ENCODE results near the gene RALGPS1. TPM values are rescaled to one million over a fixed set of nuclear protein-coding genes. Genes with fewer than 3 reads are reported as not detected.
A peak's percentile ranks its signal among the peaks of the same experiment; 100 is the strongest.

RALGPS1 gene
- total and polyA plus RNA-seq, 2 donors (not counting 1 experiment from before 2014, with no cell fraction given) = 2.0 to 5.9 TPM

DNA sequence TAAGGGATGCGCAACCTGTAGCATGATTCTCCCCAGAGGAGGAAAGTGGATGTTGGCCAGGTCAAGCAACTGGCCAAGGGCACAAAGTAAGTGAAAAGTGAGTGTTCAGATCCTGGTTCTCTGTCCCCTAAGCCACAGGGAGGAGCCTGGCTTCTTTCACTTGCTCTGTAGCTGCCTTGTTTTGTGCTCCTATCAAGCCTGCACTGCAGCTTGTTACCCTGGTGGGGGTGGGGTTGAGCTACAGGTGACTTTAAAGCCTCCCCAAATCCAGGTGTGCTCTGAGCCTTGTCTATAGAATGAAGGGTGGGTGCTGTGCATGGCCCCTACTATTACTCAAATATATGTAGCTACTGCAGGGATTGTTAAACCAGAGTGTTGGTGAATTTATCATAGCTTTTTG, 32.9 kb downstream of the RALGPS1 start:
- Histone ChIP-seq H3K36me3 (ENCODE audit: control insufficient read depth, insufficient read depth, low read length) (no peaks in the 10 kb centered on the region), H2AFZ (ENCODE audit: low read length) (no peak overlapping the region), H4K20me1 (ENCODE audit: control insufficient read depth, extremely low read depth, insufficient read depth, low read length) (no peaks in the 10 kb centered on the region), H3K9me3 (ENCODE audit: control insufficient read depth, insufficient read depth, low read depth, low read length) (no peaks in the 10 kb centered on the region), H3K4me1 (ENCODE audit: control insufficient read depth, extremely low read depth, insufficient read depth, low read length) (peaks cover 5% of the 10 kb centered on the region), H3K4me3 (replicated peaks in 1 of 4; ENCODE audit: control extremely low read depth in 1 of 4, insufficient read depth in 1 of 4, low read depth in 3 of 4, low read length in 4 of 4) (no peak overlapping the region), H3K27ac (ENCODE audit: insufficient read depth, low read length) (no peak overlapping the region), H3K4me2 (ENCODE audit: extremely low read depth, insufficient read depth, low read length) (no peak overlapping the region), H3K9ac (ENCODE audit: insufficient read depth, low read length) (no peak overlapping the region), H3K79me2 (ENCODE audit: control insufficient read depth, insufficient read depth, low read length) (no peaks in the 10 kb centered on the region), H3K27me3 (ENCODE audit: control insufficient read depth, insufficient read depth, low read length) (peaks cover 3% of the 10 kb centered on the region)
- DNase-seq (ENCODE audit: low read depth in 2 of 2) = no peak
- no peak for TF ChIP-seq EZH2 (IDR thresholded peaks at IDR 0.05; ENCODE audit: low read length, missing control alignments)
- TF ChIP-seq CTCF (conservative IDR thresholded peaks at IDR 0.05 in 1 of 2, IDR thresholded peaks at IDR 0.05 in 1 of 2; ENCODE audit: low read depth in 1 of 2, low read length in 2 of 2) = peak in 1 of 2 donors; percentile 18

DNA sequence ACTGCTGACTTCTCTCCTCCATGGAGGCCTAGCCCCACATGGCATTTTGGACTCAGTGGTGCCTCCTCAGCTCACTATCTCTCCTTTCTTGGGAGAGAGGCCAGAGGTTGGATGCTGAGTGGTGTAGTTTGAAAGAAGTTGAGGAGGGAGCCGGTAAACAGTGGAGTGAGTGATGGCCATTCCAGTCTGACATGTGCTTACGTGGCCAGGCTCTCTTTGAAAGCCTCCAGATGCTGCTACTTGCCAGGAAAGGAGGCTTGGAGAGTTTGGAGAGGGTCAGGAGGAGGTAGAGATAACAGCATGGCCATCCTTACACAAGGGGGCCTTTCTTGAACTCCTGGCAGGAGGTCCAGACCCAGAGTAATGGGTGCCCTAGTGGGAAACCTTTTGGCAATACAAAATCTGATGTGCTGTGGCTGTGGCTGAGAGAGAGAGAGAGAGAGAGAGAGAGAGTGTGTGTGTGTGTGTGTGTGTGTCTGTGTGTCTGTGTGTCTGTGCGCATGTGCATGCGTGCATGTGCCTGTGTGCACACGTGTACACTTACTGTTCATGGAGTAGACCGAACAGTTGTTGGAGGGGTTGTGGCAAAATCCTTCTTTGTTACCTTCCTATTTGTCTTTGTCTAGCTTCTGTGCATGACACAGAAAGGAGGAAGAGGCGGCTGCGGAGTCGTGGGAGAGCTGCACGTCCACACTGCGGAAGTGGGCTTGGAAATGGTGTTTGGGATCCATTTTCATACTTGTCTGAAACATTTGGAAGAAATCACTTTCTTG, 37.8 kb downstream of the RALGPS1 start:
- H3K27ac ChIP-seq (ENCODE audit: insufficient read depth, low read length) = peak overlapping the region; percentile 0
- TF ChIP-seq CTCF (conservative IDR thresholded peaks at IDR 0.05 in 1 of 2, IDR thresholded peaks at IDR 0.05 in 1 of 2; ENCODE audit: low read depth in 1 of 2, low read length in 2 of 2) (no peak), EZH2 (IDR thresholded peaks at IDR 0.05; ENCODE audit: low read length, missing control alignments) (no peak)
- H3K9me3 ChIP-seq (ENCODE audit: control insufficient read depth, insufficient read depth, low read depth, low read length) = no peaks in the 10 kb centered on the region
- H3K27me3 ChIP-seq (ENCODE audit: control insufficient read depth, insufficient read depth, low read length) = peaks cover 3% of the 10 kb centered on the region
- no peaks in the 10 kb centered on the region for H4K20me1 ChIP-seq (ENCODE audit: control insufficient read depth, extremely low read depth, insufficient read depth, low read length)
- DNase-seq (ENCODE audit: low read depth in 2 of 2) = peak; percentile 50 to 71
- H3K79me2 ChIP-seq (ENCODE audit: control insufficient read depth, insufficient read depth, low read length) = no peaks in the 10 kb centered on the region
- H3K4me1 ChIP-seq (ENCODE audit: control insufficient read depth, extremely low read depth, insufficient read depth, low read length) = peaks cover 6% of the 10 kb centered on the region
- H3K4me2 ChIP-seq (ENCODE audit: extremely low read depth, insufficient read depth, low read length) = no peak overlapping the region
- H2AFZ ChIP-seq (ENCODE audit: low read length) = peak overlapping the region; percentile 12
- no peaks in the 10 kb centered on the region for H3K36me3 ChIP-seq (ENCODE audit: control insufficient read depth, insufficient read depth, low read length)
- no peak overlapping the region for H3K4me3 ChIP-seq (replicated peaks in 1 of 4; ENCODE audit: control extremely low read depth in 1 of 4, insufficient read depth in 1 of 4, low read depth in 3 of 4, low read length in 4 of 4)
- H3K9ac ChIP-seq (ENCODE audit: insufficient read depth, low read length) = no peak overlapping the region

DNA sequence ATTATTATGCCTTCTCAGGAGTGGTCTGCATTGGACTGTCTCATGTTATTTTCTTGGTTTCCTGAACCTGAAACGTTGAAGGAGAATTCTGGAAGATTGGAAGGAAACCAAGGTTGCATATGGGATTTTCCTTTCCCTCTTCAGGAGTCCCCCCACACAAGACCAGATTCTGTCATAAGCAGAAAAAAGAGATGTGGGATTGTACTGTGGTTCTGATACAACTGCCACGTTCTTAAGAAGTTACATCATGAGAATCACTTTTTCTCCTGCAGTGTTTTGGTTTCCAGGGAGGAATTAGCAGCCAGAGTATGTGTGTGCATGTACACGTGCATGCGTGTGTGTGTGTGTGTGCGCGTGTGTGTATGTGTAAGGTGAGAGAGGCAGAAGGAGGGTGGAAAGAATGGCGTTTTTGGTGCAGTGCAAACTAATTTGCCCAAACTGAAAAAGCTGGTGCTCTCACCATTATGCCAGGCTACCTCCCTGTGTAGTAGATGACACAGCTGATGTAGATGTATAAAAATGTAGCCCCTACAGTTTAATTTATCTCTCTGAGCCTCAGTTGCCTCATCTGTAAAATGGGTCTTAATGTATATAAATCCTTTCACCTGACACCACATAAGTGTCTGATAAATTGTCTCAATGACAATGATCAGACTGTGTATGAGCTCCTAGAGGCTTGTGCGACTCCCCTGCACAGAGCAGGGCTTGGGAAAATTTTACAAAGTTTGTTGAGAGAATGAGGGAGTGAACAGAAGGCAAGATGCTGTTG, 38.6 kb downstream of the RALGPS1 start:
- H3K4me1 ChIP-seq (ENCODE audit: control insufficient read depth, extremely low read depth, insufficient read depth, low read length) = peaks cover 11% of the 10 kb centered on the region
- no peak for TF ChIP-seq EZH2 (IDR thresholded peaks at IDR 0.05; ENCODE audit: low read length, missing control alignments)
- TF ChIP-seq CTCF (conservative IDR thresholded peaks at IDR 0.05 in 1 of 2, IDR thresholded peaks at IDR 0.05 in 1 of 2; ENCODE audit: low read depth in 1 of 2, low read length in 2 of 2) = no peak
- H4K20me1 ChIP-seq (ENCODE audit: control insufficient read depth, extremely low read depth, insufficient read depth, low read length) = no peaks in the 10 kb centered on the region
- no peak overlapping the region for H3K4me2 ChIP-seq (ENCODE audit: extremely low read depth, insufficient read depth, low read length)
- no peaks in the 10 kb centered on the region for H3K36me3 ChIP-seq (ENCODE audit: control insufficient read depth, insufficient read depth, low read length)
- H3K27ac ChIP-seq (ENCODE audit: insufficient read depth, low read length) = no peak overlapping the region
- H3K79me2 ChIP-seq (ENCODE audit: control insufficient read depth, insufficient read depth, low read length) = no peaks in the 10 kb centered on the region
- H3K27me3 ChIP-seq (ENCODE audit: control insufficient read depth, insufficient read depth, low read length) = no peaks in the 10 kb centered on the region
- H2AFZ ChIP-seq (ENCODE audit: low read length) = no peak overlapping the region
- H3K4me3 ChIP-seq (replicated peaks in 1 of 4; ENCODE audit: control extremely low read depth in 1 of 4, insufficient read depth in 1 of 4, low read depth in 3 of 4, low read length in 4 of 4) = no peak overlapping the region
- H3K9me3 ChIP-seq (ENCODE audit: control insufficient read depth, insufficient read depth, low read depth, low read length) = no peaks in the 10 kb centered on the region
- peak; percentile 62 to 64 for DNase-seq (ENCODE audit: low read depth in 2 of 2)
- no peak overlapping the region for H3K9ac ChIP-seq (ENCODE audit: insufficient read depth, low read length)

All from fibroblast of lung (primary cell).